DND-41 (cell line): Measurements from ENCODE around the gene CA11.
"Not testable (repeated sequence)": the region's sequence is repeated elsewhere in the genome, so short reads cannot be mapped to it uniquely, and the experiment has no call there.

ENCODE experiments used
- CTCF ChIP-seq: IDR thresholded peaks from 2 replicates; pipeline ENCODE4 v1.5.1; 2012; ENCODE audit warnings: borderline replicate concordance, low read length, moderate library complexity, mild to moderate bottlenecking; ENCODE audit not compliant: poor library complexity, severe bottlenecking; ENCODE audit errors: extremely low read depth
- EZH2 ChIP-seq: IDR thresholded peaks from 3 replicates; pipeline ENCODE4 v1.6.1; 2012; ENCODE audit warnings: borderline replicate concordance, low read depth, mild to moderate bottlenecking, moderate library complexity, low read length, inconsistent platforms; ENCODE audit not compliant: severe bottlenecking

- TF ChIP-seq CTCF, EZH2: not testable (repeated sequence)
Measured at GRCh38 chr19:48693629-48694028, 47.6 kb upstream of the CA11 start.
